GM12873 (cell line): ENCODE measurements around the gene KHDC1.

Source experiments
- TF ChIP-seq, protein P1 (sequence below): IDR thresholded peaks from 2 replicates; pipeline ENCODE4 v1.5.1; 2012; ENCODE audit warnings: low read depth, mild to moderate bottlenecking, moderate library complexity, low read length, control low read depth; ENCODE audit not compliant: insufficient read depth; ENCODE audit errors: missing control alignments

Gene KHDC1, protein sequence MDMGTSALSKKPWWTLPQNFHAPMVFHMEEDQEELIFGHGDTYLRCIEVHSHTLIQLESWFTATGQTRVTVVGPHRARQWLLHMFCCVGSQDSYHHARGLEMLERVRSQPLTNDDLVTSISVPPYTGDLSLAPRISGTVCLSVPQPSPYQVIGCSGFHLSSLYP

DNA sequence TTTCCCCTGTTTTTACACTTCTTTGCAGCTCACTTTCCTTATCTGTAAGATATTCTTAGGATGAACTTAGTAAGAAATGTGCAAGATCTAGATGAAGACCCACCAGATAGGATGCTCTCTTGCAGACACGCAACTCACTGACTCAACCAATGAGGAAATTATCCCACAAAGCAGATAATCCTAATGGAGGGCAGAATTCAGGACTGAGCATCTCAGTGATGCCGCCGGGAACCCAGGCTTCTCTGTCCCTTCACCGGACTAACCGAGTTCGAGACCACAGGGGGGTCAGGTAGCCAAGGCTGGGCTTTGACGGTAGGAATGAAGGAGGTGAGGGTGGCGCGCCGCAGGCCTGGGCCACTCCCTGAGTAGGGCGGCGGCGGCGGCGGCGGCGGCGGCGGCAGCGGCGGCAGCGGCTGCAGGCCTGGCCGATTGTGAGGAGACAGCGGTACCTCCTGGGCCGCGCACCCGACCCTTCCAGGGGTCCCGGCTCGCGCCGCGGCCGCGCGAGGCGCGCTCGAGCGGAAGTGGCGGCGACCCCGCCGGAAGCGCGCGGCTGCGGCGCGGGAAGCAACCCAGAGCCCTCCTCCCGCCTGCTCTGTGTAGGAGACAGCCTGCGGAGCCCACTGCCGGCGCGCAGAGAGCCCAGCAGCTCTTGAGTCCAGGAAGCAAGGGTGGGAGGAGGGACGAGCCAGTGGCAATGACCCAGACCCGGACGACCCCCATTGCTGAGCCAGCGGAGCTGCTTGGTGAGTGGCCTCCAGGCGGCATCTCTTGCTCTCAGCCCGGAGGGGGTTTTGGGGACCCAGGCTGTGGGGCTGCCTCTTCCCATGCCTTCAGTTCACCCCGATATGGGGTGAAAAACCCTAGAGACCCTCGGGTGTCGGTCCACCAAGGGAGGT lies at the start of gene KHDC1:
KHDC1 (minus strand) TSS at position 526 of the 899 bp plus-strand sequence. CDS start 20,679 bp downstream, outside the sequence.
- TF ChIP-seq, protein P1, sequence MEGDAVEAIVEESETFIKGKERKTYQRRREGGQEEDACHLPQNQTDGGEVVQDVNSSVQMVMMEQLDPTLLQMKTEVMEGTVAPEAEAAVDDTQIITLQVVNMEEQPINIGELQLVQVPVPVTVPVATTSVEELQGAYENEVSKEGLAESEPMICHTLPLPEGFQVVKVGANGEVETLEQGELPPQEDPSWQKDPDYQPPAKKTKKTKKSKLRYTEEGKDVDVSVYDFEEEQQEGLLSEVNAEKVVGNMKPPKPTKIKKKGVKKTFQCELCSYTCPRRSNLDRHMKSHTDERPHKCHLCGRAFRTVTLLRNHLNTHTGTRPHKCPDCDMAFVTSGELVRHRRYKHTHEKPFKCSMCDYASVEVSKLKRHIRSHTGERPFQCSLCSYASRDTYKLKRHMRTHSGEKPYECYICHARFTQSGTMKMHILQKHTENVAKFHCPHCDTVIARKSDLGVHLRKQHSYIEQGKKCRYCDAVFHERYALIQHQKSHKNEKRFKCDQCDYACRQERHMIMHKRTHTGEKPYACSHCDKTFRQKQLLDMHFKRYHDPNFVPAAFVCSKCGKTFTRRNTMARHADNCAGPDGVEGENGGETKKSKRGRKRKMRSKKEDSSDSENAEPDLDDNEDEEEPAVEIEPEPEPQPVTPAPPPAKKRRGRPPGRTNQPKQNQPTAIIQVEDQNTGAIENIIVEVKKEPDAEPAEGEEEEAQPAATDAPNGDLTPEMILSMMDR, result peak; percentile 11

DNA sequence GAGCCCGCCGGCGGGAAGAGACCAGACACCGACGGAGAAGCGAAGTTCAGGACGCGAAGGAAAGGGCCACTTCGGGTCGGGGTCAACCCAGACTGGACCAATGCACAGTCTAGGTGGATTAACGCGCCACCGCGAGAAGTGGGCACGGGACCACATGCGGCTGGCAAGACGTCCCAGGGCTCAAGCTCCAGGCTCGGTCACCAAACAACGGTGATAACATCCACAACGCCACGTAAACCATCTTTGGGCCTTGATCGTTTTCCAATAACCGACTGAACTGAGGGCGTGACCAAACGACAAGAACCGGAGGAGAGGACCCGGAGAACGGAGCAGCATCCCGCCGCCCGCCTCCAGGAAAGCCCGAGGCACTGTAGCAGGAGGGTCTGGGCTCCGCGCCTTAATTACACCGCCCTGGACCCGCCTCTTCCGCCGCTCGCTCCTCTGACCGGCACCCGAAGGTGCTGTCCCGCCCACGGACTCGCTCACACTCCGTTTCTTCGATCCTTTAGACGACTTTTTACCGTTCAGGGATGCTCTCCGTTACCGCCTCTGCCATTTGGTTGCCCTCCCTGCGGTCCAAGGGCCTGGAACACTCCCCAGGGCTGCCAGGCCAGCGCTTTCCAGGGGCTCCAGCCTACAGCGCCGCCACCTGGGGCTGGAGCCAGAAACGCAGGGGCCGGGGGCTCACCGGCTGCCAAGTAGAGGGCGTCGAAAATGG lies 46.9 kb upstream of the KHDC1 start:
- TF ChIP-seq, protein P1, result peak; percentile 63

DNA sequence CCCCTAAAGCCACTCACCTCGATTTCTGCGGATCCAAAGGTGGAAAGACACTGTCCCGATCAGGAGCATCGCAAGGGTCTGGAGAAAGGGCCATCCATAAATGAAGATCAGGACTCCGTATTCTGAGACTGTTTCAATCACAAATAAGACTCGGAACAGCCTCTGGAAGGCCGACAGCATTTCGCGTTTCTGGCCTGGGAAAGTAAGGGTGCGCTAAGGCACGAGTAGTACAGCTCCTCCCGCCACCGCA lies 46.5 kb upstream of the KHDC1 start:
- TF ChIP-seq, protein P1, result no peak

DNA sequence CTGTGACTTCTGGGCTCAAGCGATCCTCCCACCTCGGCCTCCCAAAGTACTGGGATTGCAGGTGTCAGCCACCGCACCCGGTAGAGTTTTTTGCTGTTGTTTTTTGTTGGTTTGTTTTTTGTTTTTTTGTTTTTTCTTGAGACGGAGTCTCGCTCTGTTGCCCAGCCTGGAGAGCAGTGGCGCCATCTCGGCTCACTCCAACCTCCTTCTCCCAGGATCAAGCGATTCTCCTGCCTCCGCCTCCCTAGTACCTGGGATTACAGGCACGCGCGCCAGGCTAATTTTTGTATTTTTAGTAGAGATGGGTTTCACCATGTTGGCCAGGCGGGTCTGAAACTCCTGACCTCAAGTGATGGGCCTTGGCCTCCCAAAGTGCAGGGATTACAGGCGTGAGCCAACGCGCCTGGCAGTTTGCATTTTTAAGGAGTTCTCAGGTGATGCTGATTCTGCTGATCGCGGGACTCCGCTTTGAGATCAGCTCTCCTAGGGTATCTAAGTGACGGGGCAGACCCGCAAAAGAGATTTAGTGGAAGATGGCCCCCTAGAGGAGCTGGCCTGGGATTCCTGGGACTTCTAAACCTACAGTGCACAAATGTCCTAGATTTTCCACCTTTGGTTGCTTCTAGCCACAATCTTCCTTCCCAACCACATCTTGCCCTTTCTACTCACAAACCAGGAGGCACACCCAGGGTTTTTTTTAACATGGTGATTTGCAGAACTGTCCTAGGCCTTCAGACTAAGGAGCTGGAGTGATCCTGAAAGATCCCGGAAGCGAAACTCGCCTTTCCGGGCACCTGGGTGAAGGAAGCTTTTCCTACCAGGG lies 45.9 kb upstream of the KHDC1 start:
- TF ChIP-seq, protein P1, result no peak

DNA sequence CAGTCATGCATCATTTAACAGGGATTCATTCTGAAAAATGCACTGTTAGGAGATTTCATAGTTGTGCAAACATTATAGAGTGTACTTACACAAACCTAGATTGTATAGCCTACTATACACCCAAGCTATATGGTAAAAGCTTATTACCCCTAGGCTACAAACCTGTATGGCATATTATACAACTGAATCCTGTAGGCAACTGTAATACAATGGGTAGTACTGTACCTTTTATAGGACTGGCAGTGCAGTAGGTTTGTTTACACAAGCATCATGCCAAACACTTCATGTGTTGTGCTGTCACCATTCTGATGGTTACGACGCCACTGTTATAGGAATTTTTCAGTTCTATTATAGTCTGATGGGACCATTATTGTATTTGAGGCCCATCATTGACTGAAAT lies 39.3 kb upstream of the KHDC1 start:
- TF ChIP-seq, protein P1, result no peak

DNA sequence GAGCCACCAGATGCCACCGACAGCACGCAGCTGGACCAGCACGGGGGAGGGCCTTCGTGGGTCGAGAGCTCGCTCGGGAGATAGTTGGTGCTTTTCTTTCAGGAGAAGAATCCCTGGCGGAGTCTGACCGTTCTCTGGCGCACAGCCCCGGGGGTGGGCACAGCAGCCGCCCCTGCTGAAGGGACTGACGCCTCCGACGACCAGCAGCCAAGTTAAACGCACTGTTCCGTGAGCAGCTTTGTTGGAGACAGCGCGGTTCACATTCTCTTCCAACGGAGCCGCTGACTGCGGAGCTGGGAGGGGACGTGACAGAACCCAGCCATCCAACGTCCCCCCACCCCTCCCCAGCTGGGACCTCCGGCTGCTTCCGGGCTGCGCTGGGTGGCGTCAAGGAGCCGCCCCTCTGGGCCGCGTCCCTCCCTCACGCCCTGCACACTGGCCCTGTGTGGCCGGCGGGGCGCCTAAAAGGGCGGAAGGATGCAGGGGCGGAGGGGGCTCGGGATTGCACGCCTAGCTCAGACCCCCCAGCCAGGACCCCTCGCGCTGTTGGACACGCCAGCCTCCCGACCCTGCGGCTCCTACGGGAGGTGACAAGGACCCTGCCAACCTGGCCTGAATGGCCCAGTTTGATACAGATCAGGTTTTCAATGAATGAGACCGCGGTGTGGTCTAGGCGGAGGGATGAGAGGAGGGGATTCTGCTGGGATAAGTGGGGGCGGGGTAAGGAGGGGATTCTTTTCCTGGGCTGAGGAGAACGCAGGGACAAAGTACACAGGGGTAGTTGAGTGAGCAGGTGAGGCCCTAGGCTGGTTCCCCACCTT lies 36.4 kb upstream of the KHDC1 start:
- TF ChIP-seq, protein P1, result no peak
